H1 (cell line): ENCODE data around the gene CCDC196. TPM values are rescaled to one million over a fixed set of nuclear protein-coding genes. Genes with fewer than 3 reads are reported as not detected.

Source experiments
- CTCF ChIA-PET: fragments of 300-600 bp; sonication (Branson Sonifier 250); formaldehyde crosslinking; loops from one replicate; lab custom pipeline; 2021; ENCODE audit not compliant: partially characterized antibody; lab: Charles Lee
- POLR2A ChIA-PET: fragments of 300-600 bp; sonication (Branson Sonifier 250); formaldehyde crosslinking; loops from one replicate; lab custom pipeline; 2021; ENCODE audit warnings: inconsistent platforms; ENCODE audit not compliant: partially characterized antibody; lab: Charles Lee
- DNase-seq, 2 experiments: peaks; one replicate each; pipeline versions ENCODE4 v3.0.0 to v3.0.0-alpha.2; 2010 to 2022; ENCODE audit warnings: low spot score in 2 of 2, low read depth in 1 of 2, mixed read lengths in 1 of 2
- FAIRE-seq: peaks from 2 replicates; lab custom pipeline; 2011; peaks lifted over from hg19 to GRCh38; lab: Jason Lieb, UNC
- H2AFZ ChIP-seq: 2 replicates; pipeline ENCODE4 v1.8.1; 2012; ENCODE audit warnings: low read length, inconsistent platforms
- H2AK5ac ChIP-seq: 2 replicates; pipeline ENCODE4 v1.6.1; 2013; ENCODE audit warnings: low read depth, low read length
- H2BK120ac ChIP-seq: replicated peaks from 2 replicates; pipeline ENCODE3; 2013; ENCODE audit warnings: low read depth, low read length, inconsistent platforms
- H2BK12ac ChIP-seq: 2 replicates; pipeline ENCODE4 v1.6.1; 2013; ENCODE audit warnings: low read depth, low read length
- H2BK15ac ChIP-seq: 2 replicates; pipeline ENCODE4 v1.6.1; 2013; ENCODE audit warnings: low read length
- H2BK20ac ChIP-seq: 2 replicates; pipeline ENCODE4 v1.6.1; 2013; ENCODE audit warnings: low read length
- H2BK5ac ChIP-seq: 2 replicates; pipeline ENCODE4 v1.6.1; 2013; ENCODE audit warnings: low read depth, low read length
- H3K14ac ChIP-seq: 2 replicates; pipeline ENCODE4 v1.6.1; 2013; ENCODE audit warnings: inconsistent platforms; ENCODE audit not compliant: insufficient read length
- H3K18ac ChIP-seq: 2 replicates; pipeline ENCODE4 v1.6.1; 2013; ENCODE audit warnings: low read length; ENCODE audit errors: extremely low read depth
- H3K23ac ChIP-seq: 2 replicates; pipeline ENCODE4 v1.6.1; 2013; ENCODE audit warnings: inconsistent platforms; ENCODE audit not compliant: insufficient read length
- H3K23me2 ChIP-seq: 2 replicates; pipeline ENCODE4 v1.6.1; 2013; ENCODE audit warnings: low read depth, low read length
- H3K27ac ChIP-seq: 2 replicates; pipeline ENCODE4 v1.6.1; 2011; ENCODE audit warnings: low read depth, low read length, inconsistent platforms
- H3K27me3 ChIP-seq, 4 experiments: replicated peaks in 1 of 4; 1 replicate in 1 of 4; 2 replicates in 3 of 4; pipeline versions ENCODE4 v1.6.1 to v1.8.1; 2011 to 2013; ENCODE audit warnings: low read length in 3 of 4, mild to moderate bottlenecking in 3 of 4, inconsistent platforms in 2 of 4, mixed read lengths in 2 of 4, moderate library complexity in 1 of 4; ENCODE audit not compliant: control insufficient read depth in 3 of 4, insufficient read depth in 3 of 4; ENCODE audit errors: extremely low read depth in 1 of 4
- H3K36me3 ChIP-seq, 4 experiments: 2 replicates each; pipeline versions ENCODE4 v1.6.1 to v1.8.1; 2011 to 2013; ENCODE audit warnings: mild to moderate bottlenecking in 4 of 4, low read length in 3 of 4, moderate library complexity in 2 of 4, control low read depth in 1 of 4, inconsistent platforms in 1 of 4; ENCODE audit not compliant: insufficient read depth in 4 of 4, control insufficient read depth in 2 of 4
- H3K4ac ChIP-seq: replicated peaks from 2 replicates; pipeline ENCODE3; 2013; ENCODE audit warnings: low read length, low read depth, mixed read lengths, inconsistent platforms; ENCODE audit not compliant: insufficient read length
- H3K4me1 ChIP-seq, 4 experiments: replicated peaks in 1 of 4; 1 replicate in 1 of 4; 2 replicates in 3 of 4; pipeline versions ENCODE4 v1.6.1 to v1.8.1; 2011 to 2013; ENCODE audit warnings: low read length in 3 of 4, inconsistent platforms in 2 of 4, mixed read lengths in 1 of 4; ENCODE audit not compliant: insufficient read depth in 4 of 4, control insufficient read depth in 3 of 4
- H3K4me2 ChIP-seq, 2 experiments: 2 replicates each; pipeline versions ENCODE4 v1.6.1 to v1.8.1; 2011 to 2013; ENCODE audit warnings: low read depth in 2 of 2, low read length in 2 of 2, control low read depth in 1 of 2, inconsistent platforms in 1 of 2, mild to moderate bottlenecking in 1 of 2; ENCODE audit not compliant: insufficient read depth in 1 of 2
- H3K4me3 ChIP-seq, 4 experiments: fragments of 200-600, 300-600 bp in 1 of 4; sonication (generic), shearing (Covaris generic), sonication (Bioruptor Twin) in 1 of 4; 2 replicates each; pipeline versions ENCODE4 v1.5.1 to v1.8.1; 2011 to 2016; ENCODE audit warnings: low read length in 4 of 4, low read depth in 3 of 4, control low read depth in 2 of 4, inconsistent platforms in 2 of 4, mild to moderate bottlenecking in 2 of 4, mixed read lengths in 1 of 4, moderate library complexity in 1 of 4; ENCODE audit not compliant: insufficient read depth in 2 of 4; ENCODE audit errors: extremely low read depth in 1 of 4
- H3K56ac ChIP-seq: replicated peaks from 2 replicates; pipeline ENCODE3; 2013; ENCODE audit warnings: low read depth, mild to moderate bottlenecking, mixed read lengths, low read length, inconsistent platforms; ENCODE audit not compliant: insufficient read length
- H3K79me1 ChIP-seq: 2 replicates; pipeline ENCODE4 v1.6.1; 2013; ENCODE audit warnings: low read depth, low read length, control low read depth
- H3K79me2 ChIP-seq, 2 experiments: 2 replicates each; pipeline versions ENCODE4 v1.6.1 to v1.8.1; 2012 to 2013; ENCODE audit warnings: low read length in 2 of 2, mild to moderate bottlenecking in 2 of 2, inconsistent platforms in 1 of 2; ENCODE audit not compliant: insufficient read depth in 2 of 2, control insufficient read depth in 1 of 2
- H3K9ac ChIP-seq, 4 experiments: replicated peaks in 1 of 4; 1 replicate in 1 of 4; 2 replicates in 3 of 4; pipeline versions ENCODE4 v1.6.1 to v1.8.1; 2011 to 2013; ENCODE audit warnings: low read depth in 3 of 4, low read length in 3 of 4, control low read depth in 2 of 4, mild to moderate bottlenecking in 2 of 4, moderate library complexity in 2 of 4, inconsistent platforms in 1 of 4; ENCODE audit errors: extremely low read depth in 1 of 4
- H3K9me3 ChIP-seq, 2 experiments: 2 replicates each; pipeline versions ENCODE4 v1.6.1 to v1.8.1; 2012 to 2013; ENCODE audit warnings: mild to moderate bottlenecking in 2 of 2, moderate library complexity in 2 of 2, control low read depth in 1 of 2, inconsistent platforms in 1 of 2, low read depth in 1 of 2, low read length in 1 of 2, mixed read lengths in 1 of 2; ENCODE audit not compliant: insufficient read depth in 2 of 2
- H4K20me1 ChIP-seq, 2 experiments: replicated peaks in 1 of 2; 2 replicates each; pipeline versions ENCODE3 to v1.8.1; 2011 to 2013; ENCODE audit warnings: inconsistent platforms in 2 of 2, low read length in 2 of 2, mild to moderate bottlenecking in 1 of 2; ENCODE audit not compliant: insufficient read depth in 2 of 2, control insufficient read depth in 1 of 2
- H4K5ac ChIP-seq: 2 replicates; pipeline ENCODE4 v1.6.1; 2013; ENCODE audit warnings: low read length, low read depth, mixed read lengths, inconsistent platforms; ENCODE audit not compliant: insufficient read length
- H4K8ac ChIP-seq: 2 replicates; pipeline ENCODE4 v1.8.0; 2013; ENCODE audit warnings: mild to moderate bottlenecking, moderate library complexity, low read length, inconsistent platforms; ENCODE audit not compliant: insufficient read depth; ENCODE audit errors: extremely low read depth
- H4K91ac ChIP-seq: replicated peaks from 2 replicates; pipeline ENCODE3; 2013; ENCODE audit warnings: low read length, mixed read lengths, inconsistent platforms; ENCODE audit not compliant: insufficient read length
- BACH1 ChIP-seq: IDR thresholded peaks from 2 replicates; pipeline ENCODE4 v1.6.1; 2012; ENCODE audit warnings: low read length, improper control_type of control experiment
- CHD2 ChIP-seq: IDR thresholded peaks from 2 replicates; pipeline ENCODE4 v1.6.1; 2012; ENCODE audit warnings: low read length, improper control_type of control experiment
- CTCF ChIP-seq, 3 experiments: IDR thresholded peaks; 1 replicate in 2 of 3; 2 replicates in 1 of 3; pipeline versions ENCODE4 v1.5.1 to v1.6.1; 2011; ENCODE audit warnings: low read length in 3 of 3, mild to moderate bottlenecking in 3 of 3, inconsistent platforms in 2 of 3, low read depth in 1 of 3, moderate library complexity in 1 of 3; ENCODE audit not compliant: insufficient read depth in 1 of 3; ENCODE audit errors: control extremely low read depth in 1 of 3
- EGR1 ChIP-seq: IDR thresholded peaks from 2 replicates; pipeline ENCODE4 v1.6.1; 2011; ENCODE audit warnings: low read depth, low read length, borderline replicate concordance
- KDM1A ChIP-seq: fragments of 200-600, 300-600 bp; sonication (generic); IDR thresholded peaks from 2 replicates; pipeline ENCODE4 v1.7.1; 2016; ENCODE audit warnings: mild to moderate bottlenecking, low read length, borderline replicate concordance
- RAD21 ChIP-seq, 2 experiments: IDR thresholded peaks in 1 of 2; conservative IDR thresholded peaks in 1 of 2; 2 replicates each; pipeline ENCODE4 v1.6.1; 2011; ENCODE audit warnings: low read depth in 2 of 2, low read length in 2 of 2, improper control_type of control experiment in 1 of 2, inconsistent platforms in 1 of 2, mild to moderate bottlenecking in 1 of 2, moderate library complexity in 1 of 2
- TBP ChIP-seq: IDR thresholded peaks from 2 replicates; pipeline ENCODE4 v1.6.1; 2011; ENCODE audit warnings: low read depth, low read length, improper control_type of control experiment
- YY1 ChIP-seq: IDR thresholded peaks from 2 replicates; pipeline ENCODE4 v1.6.1; 2011; ENCODE audit warnings: low read depth, mild to moderate bottlenecking, low read length
- WGBS, 2 experiments: shearing (Covaris generic) in 1 of 2; methylation state at CpG; one replicate each; pipeline versions ENCODE4 v1.1.6 to v1.1.7; 2013 to 2015; ENCODE audit warnings: low lambda C conversion rate in 2 of 2, mixed read lengths in 2 of 2, inconsistent platforms in 1 of 2, low coverage in 1 of 2, missing lambda C conversion rate in 1 of 2; ENCODE audit not compliant: insufficient replicate concordance in 2 of 2, insufficient coverage in 1 of 2, insufficient read length in 1 of 2; ENCODE audit errors: extremely low coverage in 1 of 2, missing lambda C conversion rate in 1 of 2; 5-methylcytosine and 5-hydroxymethylcytosine counted together
- polyA plus RNA-seq, 7 experiments: library from polyadenylated mRNA; depleted of rRNA in 3 of 7; stranded (reverse) in 5 of 7; unstranded in 2 of 7; fragments of >200 nt in 5 of 7; fragments of 200-250 nt in 2 of 7; gene quantifications; 1 replicate in 5 of 7; 2 replicates in 1 of 7; 4 replicates in 1 of 7; pipeline versions ENCODE4 v1.2.1 to v1.2.3, GENCODE V29; 2011 to 2013; ENCODE audit warnings: missing spikeins in 2 of 7, mixed read lengths in 2 of 7
- total RNA-seq: library from RNA; stranded (reverse); fragmentation: NEBNext Ultra II Directional; extraction: Animal tissue kit (Norgen Biotek cat#: 25700); gene quantifications from 2 replicates; pipeline ENCODE4 v1.2.1, GENCODE V29; 2021

CCDC196 gene
- total and polyA plus RNA-seq, 2 of the 8 experiments (the other 6 are each of a cell fraction or from before 2014, with no cell fraction given), result not detected

GRCh38 chr14:66495218-66496098 lies 9.3 kb downstream of the CCDC196 start:
- no peaks in the 10 kb centered on the region for H3K9me3 ChIP-seq
- TF ChIP-seq CHD2 (no peak), RAD21 (IDR thresholded peaks at IDR 0.05 in 1 of 2, conservative IDR thresholded peaks at IDR 0.05 in 1 of 2; ENCODE audit: low read depth in 2 of 2, low read length in 2 of 2) (peak; percentile 59 to 71), EGR1 (no peak), CTCF (IDR thresholded peaks at IDR 0.05; ENCODE audit: control extremely low read depth in 1 of 3, insufficient read depth in 1 of 3, low read depth in 1 of 3, low read length in 3 of 3) (peak in 2 of 3 experiments; percentile 59 to 73; a peak in 3 of 4 replicates), BACH1 (no peak), YY1 (no peak), TBP (no peak), KDM1A (no peak)

More at GRCh38 chr14:66495218-66496098, 9.3 kb downstream of the CCDC196 start:
- H4K8ac ChIP-seq, result no peak overlapping the region
- 33% methylated on average over 4 of the region's 4 CpGs; no CpG with 5 or more reads in 1 of the 2 experiments for WGBS, 2 experiments
- H3K27ac ChIP-seq, result no peak overlapping the region
- no peaks in the 10 kb centered on the region for H3K27me3 ChIP-seq
- no peak overlapping the region for H3K18ac ChIP-seq
- no peak overlapping the region for H2BK20ac ChIP-seq
- DNase-seq, result no peak
- no peak overlapping the region; the same call in 1 of the 2 replicates for H2AFZ ChIP-seq
- no peak overlapping the region for H2BK5ac ChIP-seq
- peak; percentile 85 for FAIRE-seq
- H2BK12ac ChIP-seq, result no peak overlapping the region
- no peak overlapping the region for H3K14ac ChIP-seq
- no peak overlapping the region for H2BK15ac ChIP-seq
- H4K91ac ChIP-seq, result no peak overlapping the region
- no peak overlapping the region for H2BK120ac ChIP-seq
- ChIA-PET CTCF (interaction anchor here (0.7 to 1.9 kb wide), 8 partner anchors 8 to 167 kb away, joined by 3 to 5 read pairs (median 4); partner anchors contain the start of gene GPHN), POLR2A (interaction anchor here (1.3 kb wide), 1 partner anchor 13 kb away, joined by 3 read pairs; the partner anchor contains the start of gene GPHN)
- H2AK5ac ChIP-seq, result no peak overlapping the region
- no peak overlapping the region for H3K4me3 ChIP-seq
- H3K79me2 ChIP-seq, result no peaks in the 10 kb centered on the region
- no peaks in the 10 kb centered on the region for H3K79me1 ChIP-seq
- no peaks in the 10 kb centered on the region for H3K4me1 ChIP-seq
- H4K5ac ChIP-seq, result no peak overlapping the region
- H3K56ac ChIP-seq, result no peak overlapping the region
- no peak overlapping the region for H3K4me2 ChIP-seq
- no peaks in the 10 kb centered on the region for H4K20me1 ChIP-seq
- no peak overlapping the region for H3K4ac ChIP-seq
- no peak overlapping the region for H3K23ac ChIP-seq
- H3K9ac ChIP-seq, result no peak overlapping the region
- H3K36me3 ChIP-seq, result no peaks in the 10 kb centered on the region
- H3K23me2 ChIP-seq, result no peaks in the 10 kb centered on the region
